Body of pancreas (tissue), 4 donors: ENCODE results near the gene KCNK13. TPM values are rescaled to one million over a fixed set of nuclear protein-coding genes. Genes with fewer than 3 reads are reported as not detected.

Experiments used
- ATAC-seq: fragments of 150-250 bp; one replicate; pipeline ENCODE4 v1.9.1; 2016
- DNase-seq, 4 donors: peaks; one replicate each; pipeline ENCODE4 v3.0.0-alpha.2; 2019
- H3K27ac ChIP-seq, 4 donors: fragments of 200-600 bp; sonication (generic); 1 replicate in 3 of 4; 2 replicates in 1 of 4; pipeline versions ENCODE4 v1.5.1 to v1.6.1; 2016 to 2019; ENCODE audit warnings: mild to moderate bottlenecking in 1 of 4, mixed read lengths in 1 of 4, moderate library complexity in 1 of 4
- H3K27me3 ChIP-seq, 2 donors: fragments of 200-600 bp; sonication (generic); one replicate each; pipeline ENCODE4 v1.6.0; 2016; ENCODE audit warnings: mild to moderate bottlenecking in 1 of 2
- H3K36me3 ChIP-seq, 2 donors: fragments of 200-600 bp; sonication (generic); replicated peaks in 1 of 2; 2 replicates each; pipeline ENCODE4 v1.5.1; 2016; ENCODE audit warnings: low read depth in 2 of 2; ENCODE audit not compliant: insufficient read depth in 1 of 2
- H3K4me1 ChIP-seq: fragments of 200-600 bp; sonication (generic); one replicate; pipeline ENCODE4 v1.6.0; 2016
- H3K4me3 ChIP-seq, 2 donors: fragments of 200-600 bp; sonication (generic); 1 replicate in 1 of 2; 2 replicates in 1 of 2; pipeline ENCODE4 v1.5.1; 2016 to 2019
- H3K9me3 ChIP-seq, 3 donors: fragments of 200-600 bp; sonication (generic); 1 replicate in 2 of 3; 2 replicates in 1 of 3; pipeline ENCODE4 v1.5.1; 2016
- CTCF ChIP-seq, 7 experiments: fragments of 450-650 bp in 4 of 7; fragments of 200-600 bp in 3 of 7; sonication (generic) in 3 of 7; IDR thresholded peaks; one replicate each; pipeline ENCODE4 v1.5.1; 2016 to 2019; ENCODE audit warnings: antibody characterized with exemption in 7 of 7
- POLR2A ChIP-seq, 3 donors: fragments of 450-650 bp; IDR thresholded peaks; one replicate each; pipeline ENCODE4 v1.6.1; 2016; ENCODE audit warnings: antibody characterized with exemption in 3 of 3, mild to moderate bottlenecking in 2 of 3
- WGBS, 2 donors: methylation state at CpG; one replicate each; pipeline ENCODE4 v1.1.5; 2017; 5-methylcytosine and 5-hydroxymethylcytosine counted together
- intact Hi-C: fragments of 100-400 bp; cut with DNase I; formaldehyde crosslinking; loops from one replicate; pipeline ENCODE4 v1.15.1; 2023
- total RNA-seq, 2 donors: library from RNA; depleted of rRNA; stranded (reverse); fragments of >200 nt; gene quantifications; one replicate each; pipeline ENCODE4 v1.1.0, GENCODE V29; 2016

KCNK13 gene
- total RNA-seq, 2 donors from 2014 or later: 0.26 TPM; not detected in 1

GRCh38 chr14:90049390-90049789 is 12.4 kb upstream of the KCNK13 start:
- no peak for TF ChIP-seq CTCF (IDR thresholded peaks at IDR 0.05)
- no peak for TF ChIP-seq POLR2A (IDR thresholded peaks at IDR 0.05)
- no peak for DNase-seq
- Histone ChIP-seq H3K4me1 (no peaks in the 10 kb centered on the region), H3K9me3 (no peaks in the 10 kb centered on the region), H3K4me3 (no peak overlapping the region), H3K36me3 (peaks cover 0 to 2% of the 10 kb centered on the region in 2 donors), H3K27ac (no peak overlapping the region), H3K27me3 (no peaks in the 10 kb centered on the region)
- ATAC-seq: no peak
- WGBS, 2 donors: 59 to 61% methylated on average over 3 of the region's 3 CpGs
- intact Hi-C loops: no loop called here

GRCh38 chr14:90050271-90050670 is 11.5 kb upstream of the KCNK13 start:
- WGBS, 2 donors: 91 to 94% methylated on average over 4 of the region's 4 CpGs
- intact Hi-C loops: no loop called here
- H3K27ac ChIP-seq: no peak overlapping the region
- TF ChIP-seq POLR2A (IDR thresholded peaks at IDR 0.05) (no peak), CTCF (IDR thresholded peaks at IDR 0.05) (no peak)
- ATAC-seq (no peak), DNase-seq (no peak)
- no peak overlapping the region for H3K4me3 ChIP-seq
- H3K36me3 ChIP-seq: no peaks in the 10 kb centered on the region
- H3K4me1 ChIP-seq: no peaks in the 10 kb centered on the region
- H3K9me3 ChIP-seq: no peaks in the 10 kb centered on the region
- H3K27me3 ChIP-seq: no peaks in the 10 kb centered on the region

- Histone ChIP-seq H3K27ac (no peak overlapping the region), H3K9me3 (no peaks in the 10 kb centered on the region), H3K4me1 (no peaks in the 10 kb centered on the region), H3K4me3 (no peak overlapping the region), H3K36me3 (no peaks in the 10 kb centered on the region), H3K27me3 (no peaks in the 10 kb centered on the region)
- intact Hi-C loops: no loop called here
- ATAC-seq: no peak
- DNase-seq: no peak
- whole genome bisulfite sequencing, 2 donors: 54 to 61% methylated on average over 2 of the region's 2 CpGs
- TF ChIP-seq POLR2A (IDR thresholded peaks at IDR 0.05): no peak
- TF ChIP-seq CTCF (IDR thresholded peaks at IDR 0.05): no peak
These were observed 8.8 kb upstream of the KCNK13 start for GRCh38 chr14:90053044-90053443.

DNA sequence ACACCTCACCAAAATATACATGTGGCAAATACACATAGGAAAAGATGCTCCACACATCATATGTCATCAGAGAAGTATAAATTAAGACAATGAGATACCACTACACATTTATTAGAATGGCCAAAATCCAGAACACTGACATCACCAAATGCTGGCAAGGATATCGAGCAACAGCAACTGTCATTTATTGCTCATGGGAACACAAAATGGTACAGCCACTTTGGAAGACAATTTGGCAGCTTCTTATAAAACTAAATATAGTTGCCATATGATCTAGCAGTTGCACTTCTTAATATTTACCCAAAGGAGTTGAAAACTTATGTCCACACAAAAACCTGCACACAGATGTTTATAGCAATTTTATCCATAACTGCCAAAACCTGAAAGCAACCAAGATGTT is 7.0 kb upstream of the KCNK13 start:
- DNase-seq (no peak), ATAC-seq (no peak)
- Histone ChIP-seq H3K4me1 (no peaks in the 10 kb centered on the region), H3K4me3 (no peak overlapping the region), H3K27ac (no peak overlapping the region), H3K36me3 (no peaks in the 10 kb centered on the region), H3K27me3 (no peaks in the 10 kb centered on the region), H3K9me3 (no peaks in the 10 kb centered on the region)
- intact Hi-C loops: no loop called here
- 78 to 87% methylated on average over 1 of the region's 1 CpG for WGBS, 2 donors
- no peak for TF ChIP-seq CTCF (IDR thresholded peaks at IDR 0.05)
- no peak for TF ChIP-seq POLR2A (IDR thresholded peaks at IDR 0.05)

- TF ChIP-seq POLR2A (IDR thresholded peaks at IDR 0.05) (no peak), CTCF (IDR thresholded peaks at IDR 0.05) (no peak)
- Histone ChIP-seq H3K27ac (no peak overlapping the region), H3K4me3 (no peak overlapping the region), H3K4me1 (peaks cover 17% of the 10 kb centered on the region), H3K36me3 (no peaks in the 10 kb centered on the region), H3K9me3 (no peaks in the 10 kb centered on the region), H3K27me3 (peaks cover 0 to 8% of the 10 kb centered on the region in 2 donors)
- DNase-seq: no peak
- 42 to 50% methylated on average over 8 of the region's 8 CpGs for WGBS, 2 donors
- intact Hi-C loops: no loop called here
- ATAC-seq: no peak
These were observed 5.0 kb upstream of the KCNK13 start for GRCh38 chr14:90056826-90057225.
